BLaER1 treated with 17β-estradiol and CSF1 and Interleukin-3, amounts not matched to agents 10 nM and 100 nM (cell line): Measurements from ENCODE around the gene LRRC75A.

Experiments used
- H3K27ac ChIP-seq, 11 experiments: shearing (Covaris generic); formaldehyde crosslinking; 2 replicates each; pipeline ENCODE4 v1.8.1; 2022
- H3K27me3 ChIP-seq, 11 experiments: shearing (Covaris generic); formaldehyde crosslinking; 2 replicates each; pipeline ENCODE4 v1.8.1; 2022
- H3K36me3 ChIP-seq, 11 experiments: shearing (Covaris generic); formaldehyde crosslinking; 2 replicates each; pipeline ENCODE4 v1.8.1; 2022
- H3K4me1 ChIP-seq, 10 experiments: shearing (Covaris generic); formaldehyde crosslinking; 2 replicates each; pipeline ENCODE4 v1.8.1; 2022
- H3K4me2 ChIP-seq, 11 experiments: shearing (Covaris generic); formaldehyde crosslinking; 2 replicates each; pipeline ENCODE4 v1.8.1; 2022
- H3K4me3 ChIP-seq, 10 experiments: shearing (Covaris generic); formaldehyde crosslinking; 2 replicates each; pipeline ENCODE4 v1.8.1; 2022
- H3K9ac ChIP-seq, 11 experiments: shearing (Covaris generic); formaldehyde crosslinking; 2 replicates each; pipeline ENCODE4 v1.8.1; 2022
- H3K9me3 ChIP-seq, 11 experiments: shearing (Covaris generic); formaldehyde crosslinking; replicated peaks in 1 of 11; 2 replicates each; pipeline ENCODE4 v1.8.1; 2022
- H4K20me1 ChIP-seq, 11 experiments: shearing (Covaris generic); formaldehyde crosslinking; 2 replicates each; pipeline ENCODE4 v1.8.1; 2022
- Cebpa-rat ChIP-seq, 11 experiments: shearing (Covaris generic); IDR thresholded peaks; 2 replicates each; pipeline ENCODE4 v1.8.1; 2022

Gene LRRC75A

DNA sequence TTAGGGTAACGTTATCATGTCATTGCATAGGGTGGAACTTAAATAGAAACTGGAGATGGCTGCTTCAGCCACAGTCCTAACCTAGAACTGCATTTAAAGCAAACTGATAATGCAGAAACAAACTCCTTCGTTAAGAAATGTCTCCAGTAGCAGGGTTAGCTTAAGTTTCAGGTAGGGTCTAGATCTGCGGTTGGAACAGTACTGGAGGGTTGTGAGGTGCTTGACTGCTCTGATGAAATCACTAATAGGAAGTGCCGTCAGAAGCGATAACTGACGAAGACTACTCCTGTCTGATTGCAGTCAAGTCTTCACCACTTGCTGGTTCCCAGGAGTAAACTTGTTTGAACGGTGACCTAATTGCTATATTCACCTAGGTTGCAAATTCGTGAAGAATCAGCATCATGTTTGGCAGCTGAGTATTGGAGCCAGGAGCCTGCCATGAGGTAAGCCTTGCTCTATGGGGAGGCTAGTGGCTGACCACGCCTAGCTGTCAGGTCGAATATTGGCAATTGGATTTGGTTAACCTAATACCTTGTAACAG is 52.1 kb downstream of the LRRC75A start:
- H3K4me2 ChIP-seq = peak overlapping the region; percentile 91 to 99 (median 97)
- H3K27me3 ChIP-seq = no peaks in the 10 kb centered on the region
- peaks cover 48 to 59% (median 52%) of the 10 kb centered on the region in 11 experiments for H4K20me1 ChIP-seq
- peak overlapping the region; percentile 86 to 99 (median 96) for H3K4me3 ChIP-seq
- H3K4me1 ChIP-seq = peaks cover 57 to 71% (median 64%) of the 10 kb centered on the region in 10 experiments
- peaks cover 47 to 56% (median 51%) of the 10 kb centered on the region in 11 experiments for H3K36me3 ChIP-seq
- no peaks in the 10 kb centered on the region; a peak in 1 of 22 replicates for H3K9me3 ChIP-seq
- peak in 1 of 11 experiments; percentile 38; a peak in 1 of 22 replicates for TF ChIP-seq Cebpa-rat (IDR thresholded peaks at IDR 0.05)
- peak overlapping the region; percentile 76 to 99 (median 92) for H3K27ac ChIP-seq
- peak overlapping the region; percentile 90 to 99 (median 94) for H3K9ac ChIP-seq

DNA sequence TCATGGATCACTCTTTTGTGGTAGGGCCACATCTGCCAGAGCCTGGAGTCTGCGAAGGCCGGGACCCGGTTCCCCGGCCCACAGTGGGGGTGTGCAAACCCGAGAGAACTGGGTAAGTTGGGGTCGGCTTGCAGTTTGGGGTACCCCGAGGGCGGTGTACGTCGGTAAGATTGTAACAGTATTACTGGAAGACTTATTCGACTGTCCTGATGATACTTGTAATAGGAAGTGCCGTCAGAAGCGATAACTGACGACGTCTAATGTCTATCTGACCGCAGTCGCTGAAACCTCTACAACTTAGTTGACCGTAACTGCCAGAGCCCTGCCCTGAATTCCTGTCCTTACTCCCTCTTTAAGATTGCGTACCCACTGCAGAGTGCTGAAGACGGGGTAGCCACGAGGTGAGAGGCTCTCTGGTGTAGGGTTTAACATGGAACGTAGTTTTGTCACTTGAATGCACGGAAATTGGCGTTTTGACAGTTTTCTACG is 52.6 kb downstream of the LRRC75A start:
- Histone ChIP-seq H3K4me1 (peaks cover 51 to 71% (median 64%) of the 10 kb centered on the region in 10 experiments), H3K27me3 (no peaks in the 10 kb centered on the region), H3K4me2 (peak overlapping the region; percentile 91 to 99 (median 97)), H3K36me3 (peaks cover 44 to 50% (median 48%) of the 10 kb centered on the region in 11 experiments), H3K9ac (peak overlapping the region; percentile 90 to 99 (median 94)), H3K27ac (peak overlapping the region; percentile 76 to 99 (median 92)), H3K9me3 (no peaks in the 10 kb centered on the region; a peak in 1 of 22 replicates), H3K4me3 (peak overlapping the region; percentile 86 to 99 (median 96)), H4K20me1 (peaks cover 44 to 59% (median 47%) of the 10 kb centered on the region in 11 experiments)
- TF ChIP-seq Cebpa-rat (IDR thresholded peaks at IDR 0.05) = no peak

- Histone ChIP-seq H3K27me3 (no peaks in the 10 kb centered on the region), H3K4me2 (peak overlapping the region; percentile 91 to 99 (median 97)), H3K36me3 (peaks cover 40 to 44% (median 43%) of the 10 kb centered on the region in 11 experiments), H3K9me3 (no peaks in the 10 kb centered on the region; a peak in 1 of 22 replicates), H3K4me3 (peak overlapping the region; percentile 86 to 99 (median 96)), H4K20me1 (peaks cover 38 to 54% (median 41%) of the 10 kb centered on the region in 11 experiments), H3K9ac (peak overlapping the region; percentile 90 to 99 (median 94)), H3K4me1 (peaks cover 46 to 67% (median 59%) of the 10 kb centered on the region in 10 experiments), H3K27ac (peak overlapping the region; percentile 76 to 99 (median 92))
- TF ChIP-seq Cebpa-rat (IDR thresholded peaks at IDR 0.05) = peak in 2 of 11 experiments; percentile 43 to 63; a peak in 1 of 22 replicates
Measured at GRCh38 chr17:16438557-16439302, 53.3 kb downstream of the LRRC75A start.

GRCh38 chr17:16438173-16438556 is 53.8 kb downstream of the LRRC75A start:
- peaks cover 44 to 62% (median 54%) of the 10 kb centered on the region in 10 experiments for H3K4me1 ChIP-seq
- H3K4me3 ChIP-seq = peak overlapping the region; percentile 19 to 95 (median 52); a peak in 18 of 20 replicates
- TF ChIP-seq Cebpa-rat (IDR thresholded peaks at IDR 0.05) = no peak; a peak in 1 of 22 replicates

DNA sequence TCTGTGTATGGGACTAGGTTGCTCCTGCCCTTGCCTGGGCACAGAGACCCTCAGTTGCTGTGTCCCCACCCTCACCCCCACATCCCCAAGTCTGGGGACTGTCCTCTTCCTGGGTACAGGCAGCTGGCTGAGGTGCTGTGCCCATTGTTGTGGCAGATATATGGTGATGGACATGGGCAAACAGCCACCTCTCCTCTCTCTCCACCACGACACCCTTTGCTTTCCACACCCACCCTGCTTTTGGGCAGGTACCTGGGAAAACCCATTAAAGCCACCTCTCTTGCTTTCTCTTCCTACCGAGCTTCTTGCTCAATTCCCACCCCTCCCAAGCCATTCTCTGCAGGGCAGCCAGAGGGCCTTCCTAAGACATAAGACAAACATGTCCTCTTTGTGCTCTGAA is 54.9 kb downstream of the LRRC75A start:
- Histone ChIP-seq H3K4me1 (peaks cover 34 to 51% (median 43%) of the 10 kb centered on the region in 10 experiments), H3K27me3 (no peaks in the 10 kb centered on the region), H3K4me2 (no peak overlapping the region), H3K4me3 (no peak overlapping the region), H3K36me3 (peaks cover 25 to 42% (median 28%) of the 10 kb centered on the region in 11 experiments), H4K20me1 (peaks cover 21 to 54% (median 24%) of the 10 kb centered on the region in 11 experiments), H3K27ac (no peak overlapping the region), H3K9ac (no peak overlapping the region), H3K9me3 (no peaks in the 10 kb centered on the region; a peak in 1 of 22 replicates)
- no peak for TF ChIP-seq Cebpa-rat (IDR thresholded peaks at IDR 0.05)

More at GRCh38 chr17:16438173-16438556, 53.8 kb downstream of the LRRC75A start:
- Histone ChIP-seq H3K27me3 (no peaks in the 10 kb centered on the region), H3K9ac (peak overlapping the region; percentile 60 to 99 (median 94); a peak in 20 of 22 replicates), H3K27ac (peak overlapping the region; percentile 21 to 99 (median 92); a peak in 21 of 22 replicates), H4K20me1 (peaks cover 32 to 54% (median 35%) of the 10 kb centered on the region in 11 experiments), H3K9me3 (no peaks in the 10 kb centered on the region; a peak in 1 of 22 replicates), H3K4me2 (peak overlapping the region; percentile 54 to 99 (median 80)), H3K36me3 (peaks cover 36 to 44% (median 39%) of the 10 kb centered on the region in 11 experiments)

DNA sequence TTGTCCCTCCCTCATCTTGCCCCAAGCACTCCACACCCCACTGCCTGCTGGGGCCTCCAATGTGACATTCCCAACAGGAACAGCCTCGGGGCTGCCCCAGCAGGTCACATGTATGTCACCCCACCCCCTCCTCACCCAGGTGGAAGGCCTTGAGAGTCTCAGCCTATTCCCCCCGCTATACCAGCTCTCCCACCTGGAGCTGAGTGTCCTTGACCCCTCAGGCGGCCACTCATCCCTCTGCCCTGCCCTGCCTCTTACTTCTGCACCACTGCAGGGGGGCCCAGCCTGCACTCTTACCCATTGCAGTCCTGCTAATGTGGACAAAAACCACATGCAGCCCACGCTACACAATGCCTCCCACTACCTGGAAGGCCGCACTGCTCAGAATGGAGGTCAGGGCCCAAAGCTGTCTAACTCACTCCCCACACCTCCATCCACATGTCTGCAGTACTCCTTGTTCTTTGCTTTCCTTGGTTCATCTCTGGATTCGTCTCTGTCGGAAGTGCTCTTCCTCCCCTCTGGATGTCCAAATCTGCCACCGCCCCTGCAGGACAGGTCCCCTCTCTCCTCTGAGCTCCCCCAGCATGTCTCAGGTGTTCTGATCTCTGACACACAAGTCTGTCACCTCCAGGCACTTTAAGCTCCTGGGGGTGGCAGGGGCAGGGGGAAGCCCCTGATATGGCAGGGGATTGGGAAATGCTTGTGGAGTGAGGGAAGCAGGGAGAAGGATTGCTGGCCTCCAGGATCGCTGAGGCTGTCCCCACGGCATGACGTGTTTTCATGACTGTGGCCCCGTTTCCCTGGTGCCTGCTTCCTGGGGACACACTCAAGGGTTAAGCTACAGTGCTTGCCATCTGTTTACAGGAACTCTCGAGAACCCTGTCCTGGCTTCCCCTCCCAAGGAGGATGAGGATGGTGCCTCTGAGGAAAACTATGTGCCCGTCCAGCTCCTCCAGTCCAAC is 55.8 kb downstream of the LRRC75A start:
- peak overlapping the region in 2 of 11 experiments; percentile 38 to 52; a peak in 1 of 22 replicates for H3K4me2 ChIP-seq

GRCh38 chr17:16434662-16435061 is 57.3 kb downstream of the LRRC75A start:
- TF ChIP-seq Cebpa-rat (IDR thresholded peaks at IDR 0.05) = no peak
- H3K9me3 ChIP-seq = no peaks in the 10 kb centered on the region
- H3K36me3 ChIP-seq = peaks cover 1 to 41% (median 4%) of the 10 kb centered on the region in 11 experiments; a peak in 18 of 22 replicates
- peak overlapping the region in 7 of 11 experiments; percentile 11 to 57 (median 36); a peak in 6 of 22 replicates for H3K9ac ChIP-seq
- peaks cover 12 to 31% (median 24%) of the 10 kb centered on the region in 10 experiments for H3K4me1 ChIP-seq
- peaks cover 0 to 40% (median under 1%) of the 10 kb centered on the region in 11 experiments; a peak in 6 of 22 replicates for H4K20me1 ChIP-seq
- no peak overlapping the region for H3K4me3 ChIP-seq
- no peaks in the 10 kb centered on the region for H3K27me3 ChIP-seq
- peak overlapping the region in 2 of 11 experiments; percentile 5 to 25; a peak in 1 of 22 replicates for H3K27ac ChIP-seq
- peak overlapping the region in 9 of 11 experiments; percentile 11 to 52 (median 36); a peak in 11 of 22 replicates for H3K4me2 ChIP-seq

More for the DNA sequence above, 55.8 kb downstream of the LRRC75A start:
- H3K9ac ChIP-seq = peak overlapping the region in 3 of 11 experiments; percentile 26 to 44 (median 35); a peak in 4 of 22 replicates
- TF ChIP-seq Cebpa-rat (IDR thresholded peaks at IDR 0.05) = no peak
- peaks cover 12 to 52% (median 16%) of the 10 kb centered on the region in 11 experiments for H4K20me1 ChIP-seq
- no peaks in the 10 kb centered on the region; a peak in 1 of 22 replicates for H3K9me3 ChIP-seq
- peaks cover 17 to 42% (median 19%) of the 10 kb centered on the region in 11 experiments for H3K36me3 ChIP-seq
- H3K4me1 ChIP-seq = peaks cover 25 to 42% (median 34%) of the 10 kb centered on the region in 10 experiments
- no peaks in the 10 kb centered on the region for H3K27me3 ChIP-seq
- H3K27ac ChIP-seq = 0 out of 22 replicates have a peak overlapping the region, but pooled peaks of 1 of the 11 experiments have one; percentile 12
- H3K4me3 ChIP-seq = no peak overlapping the region
